SK-N-SH (cell line): ENCODE results near the gene BHLHA9. TPM values are rescaled to one million over a fixed set of nuclear protein-coding genes. Genes with fewer than 3 reads are reported as not detected.

Experiments used
- CTCF ChIA-PET: fragments of 300-600, 350-600 bp; formaldehyde crosslinking; extraction: SDS; loops from one replicate; lab custom pipeline; 2021; lab: Yijun Ruan, JAX
- POLR2A ChIA-PET: fragments of 350-600 bp; sonication (Branson Sonifier 250); formaldehyde crosslinking; extraction: SDS; loops from one replicate; lab custom pipeline; 2020; ENCODE audit warnings: antibody characterized with exemption, inconsistent platforms; lab: Yijun Ruan, JAX
- DNase-seq: peaks from one replicate; pipeline ENCODE4 v3.0.0; 2012
- H2AFZ ChIP-seq: fragments of 200-600 bp; sonication (generic); 2 replicates; pipeline ENCODE4 v1.8.1; 2016; ENCODE audit warnings: antibody characterized with exemption, mild to moderate bottlenecking, low read depth
- H3F3A ChIP-seq: fragments of 200-600 bp; sonication (generic); replicated peaks from 2 replicates; pipeline ENCODE3; 2016; ENCODE audit warnings: antibody characterized with exemption, mild to moderate bottlenecking; ENCODE audit not compliant: insufficient read depth
- H3K27ac ChIP-seq, 2 experiments: fragments of 200-500 bp in 1 of 2; fragments of 200-600 bp in 1 of 2; sonication (Bioruptor generic) in 1 of 2; sonication (generic), shearing (Covaris generic) in 1 of 2; 2 replicates each; pipeline versions ENCODE4 v1.5.1 to v1.6.1; 2014 to 2016; ENCODE audit warnings: low read depth in 2 of 2, inconsistent platforms in 1 of 2, low read length in 1 of 2, mild to moderate bottlenecking in 1 of 2, mixed read lengths in 1 of 2
- H3K27me3 ChIP-seq: fragments of 200-600 bp; sonication (generic), shearing (Covaris generic); 2 replicates; pipeline ENCODE4 v1.6.1; 2016; ENCODE audit warnings: mixed run types; ENCODE audit not compliant: insufficient read depth
- H3K36me3 ChIP-seq, 2 experiments: fragments of 200-500 bp in 1 of 2; fragments of 200-600 bp in 1 of 2; sonication (Bioruptor generic) in 1 of 2; sonication (generic) in 1 of 2; replicated peaks in 1 of 2; 2 replicates each; pipeline versions ENCODE3 to v1.5.1; 2014 to 2016; ENCODE audit warnings: low read length in 1 of 2, mild to moderate bottlenecking in 1 of 2; ENCODE audit not compliant: insufficient read depth in 2 of 2, control insufficient read depth in 1 of 2
- H3K4me1 ChIP-seq, 2 experiments: fragments of 200-500 bp in 1 of 2; fragments of 200-600 bp in 1 of 2; sonication (Bioruptor generic) in 1 of 2; sonication (generic), shearing (Covaris generic) in 1 of 2; 2 replicates each; pipeline versions ENCODE4 v1.5.1 to v1.6.1; 2014 to 2016; ENCODE audit warnings: low read depth in 1 of 2, low read length in 1 of 2, mixed run types in 1 of 2; ENCODE audit not compliant: insufficient read depth in 2 of 2, control insufficient read depth in 1 of 2
- H3K4me2 ChIP-seq: fragments of 200-600 bp; sonication (generic), shearing (Covaris generic); 2 replicates; pipeline ENCODE4 v1.6.1; 2017; ENCODE audit warnings: mixed run types
- H3K4me3 ChIP-seq, 2 experiments: fragments of 200-500 bp in 1 of 2; fragments of 200-600 bp in 1 of 2; sonication (Bioruptor generic) in 1 of 2; sonication (generic), shearing (Covaris generic) in 1 of 2; 2 replicates each; pipeline versions ENCODE4 v1.5.1 to v1.8.1; 2014 to 2016; ENCODE audit warnings: low read depth in 2 of 2, inconsistent platforms in 1 of 2, low read length in 1 of 2, mild to moderate bottlenecking in 1 of 2, mixed read lengths in 1 of 2, moderate library complexity in 1 of 2
- H3K79me2 ChIP-seq: fragments of 200-600 bp; sonication (generic); 2 replicates; pipeline ENCODE4 v1.8.1; 2017; ENCODE audit warnings: mild to moderate bottlenecking; ENCODE audit not compliant: insufficient read depth
- H3K9ac ChIP-seq: fragments of 200-600 bp; sonication (generic); 2 replicates; pipeline ENCODE4 v1.6.1; 2017; ENCODE audit warnings: mixed run types
- H3K9me2 ChIP-seq: fragments of 200-600 bp; sonication (generic); 2 replicates; pipeline ENCODE4 v1.6.1; 2017; ENCODE audit warnings: mixed run types
- H3K9me3 ChIP-seq: fragments of 200-600 bp; sonication (generic); 2 replicates; pipeline ENCODE4 v1.6.1; 2017; ENCODE audit warnings: mixed run types, mild to moderate bottlenecking, moderate library complexity
- H4K20me1 ChIP-seq: fragments of 200-600 bp; sonication (generic); 2 replicates; pipeline ENCODE4 v1.6.1; 2017; ENCODE audit warnings: mild to moderate bottlenecking, mixed run types; ENCODE audit not compliant: insufficient read depth
- CHD2 ChIP-seq: fragments of 150-350 bp; IDR thresholded peaks from 2 replicates; pipeline ENCODE4 v1.6.1; 2018; ENCODE audit warnings: low read length; ENCODE audit not compliant: partially characterized antibody
- ELF1 ChIP-seq: IDR thresholded peaks from 2 replicates; pipeline ENCODE4 v1.4.0; 2012
- EP300 ChIP-seq, 2 experiments: IDR thresholded peaks; 2 replicates each; pipeline versions ENCODE4 v1.4.0 to v1.6.1; 2012; ENCODE audit warnings: borderline replicate concordance in 1 of 2, low read depth in 1 of 2, low read length in 1 of 2
- FOXJ3 ChIP-seq: sonication (generic); formaldehyde crosslinking; IDR thresholded peaks from 2 replicates; pipeline ENCODE4 v1.5.1; 2020; ENCODE audit warnings: mild to moderate bottlenecking, missing genetic modification reagents
- JUND ChIP-seq: IDR thresholded peaks from 2 replicates; pipeline ENCODE4 v1.4.0; 2012
- RFX5 ChIP-seq: IDR thresholded peaks from 2 replicates; pipeline ENCODE4 v1.6.1; 2012; ENCODE audit warnings: mild to moderate bottlenecking, improper control_type of control experiment, low read length
- RXRA ChIP-seq: IDR thresholded peaks from 2 replicates; pipeline ENCODE4 v1.4.0; 2012; ENCODE audit warnings: low read depth, mild to moderate bottlenecking, borderline replicate concordance
- SMC3 ChIP-seq: IDR thresholded peaks from 2 replicates; pipeline ENCODE4 v1.6.1; 2012; ENCODE audit warnings: low read depth, low read length, improper control_type of control experiment
- TAF1 ChIP-seq: IDR thresholded peaks from 2 replicates; pipeline ENCODE4 v1.6.1; 2012; ENCODE audit warnings: low read depth, mild to moderate bottlenecking, low read length, moderate library complexity, borderline replicate concordance
- TCF12 ChIP-seq: IDR thresholded peaks from 2 replicates; pipeline ENCODE4 v1.4.0; 2012
- WGBS: methylation state at CpG from one replicate; pipeline ENCODE4 v1.1.6; 2017; ENCODE audit warnings: low lambda C conversion rate; 5-methylcytosine and 5-hydroxymethylcytosine counted together
- polyA plus RNA-seq, 3 experiments: library from polyadenylated mRNA; depleted of rRNA; stranded (reverse); fragments of >200 nt; gene quantifications; 2 replicates each; pipeline ENCODE4 v1.2.3, GENCODE V29; 2012
- TF ChIP-seq, protein P1 (sequence below): fragments of 150-350 bp; IDR thresholded peaks from 2 replicates; pipeline ENCODE4 v1.6.1; 2017; ENCODE audit warnings: antibody characterized with exemption, low read length, low read depth, borderline replicate concordance
- TF ChIP-seq, protein P2 (sequence below): IDR thresholded peaks from 2 replicates; pipeline ENCODE4; 2012
- TF ChIP-seq, protein P3 (sequence below): IDR thresholded peaks from 2 replicates; pipeline ENCODE4 v1.6.1; 2012; ENCODE audit warnings: mild to moderate bottlenecking, low read depth, low read length, moderate library complexity
- TF ChIP-seq, protein P4 (sequence below): IDR thresholded peaks from 2 replicates; pipeline ENCODE4 v1.4.0; 2012; ENCODE audit warnings: low read depth, borderline replicate concordance
- TF ChIP-seq, protein P5 (sequence below): fragments of 200-600 bp; sonication (generic); IDR thresholded peaks from 2 replicates; pipeline ENCODE4 v1.6.1; 2017; ENCODE audit warnings: antibody characterized with exemption, mild to moderate bottlenecking, moderate library complexity

Gene BHLHA9
- polyA plus RNA-seq, 1 of the 3 experiments (the other 2 are of a cell fraction): not detected

DNA sequence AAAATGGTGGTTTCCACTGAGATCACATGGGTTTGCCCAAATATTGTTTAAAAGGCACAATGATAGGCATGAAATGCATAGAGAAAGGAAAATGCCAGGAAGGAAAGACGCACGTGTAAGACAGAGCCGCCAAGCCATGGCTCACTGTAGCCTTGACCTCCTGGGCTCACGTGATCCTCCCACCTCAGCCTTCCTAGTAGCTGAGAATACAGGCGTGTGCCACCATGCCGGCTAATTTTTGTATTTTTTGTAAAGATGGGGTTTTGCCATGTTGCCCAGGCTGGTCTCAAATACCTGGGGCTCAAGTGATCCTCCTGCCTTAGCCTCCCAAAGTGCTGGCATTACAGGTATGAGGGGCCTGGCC lies 4.0 kb downstream of the BHLHA9 start:
- TF ChIP-seq FOXJ3 (CRISPR knock-in tag): no peak
- TF ChIP-seq TAF1: no peak
- TF ChIP-seq SMC3: no peak
- TF ChIP-seq TCF12: no peak
- TF ChIP-seq ELF1: no peak
- no peak for TF ChIP-seq RFX5
- TF ChIP-seq, protein P1, sequence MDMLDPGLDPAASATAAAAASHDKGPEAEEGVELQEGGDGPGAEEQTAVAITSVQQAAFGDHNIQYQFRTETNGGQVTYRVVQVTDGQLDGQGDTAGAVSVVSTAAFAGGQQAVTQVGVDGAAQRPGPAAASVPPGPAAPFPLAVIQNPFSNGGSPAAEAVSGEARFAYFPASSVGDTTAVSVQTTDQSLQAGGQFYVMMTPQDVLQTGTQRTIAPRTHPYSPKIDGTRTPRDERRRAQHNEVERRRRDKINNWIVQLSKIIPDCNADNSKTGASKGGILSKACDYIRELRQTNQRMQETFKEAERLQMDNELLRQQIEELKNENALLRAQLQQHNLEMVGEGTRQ: no peak
- TF ChIP-seq JUND: no peak
- TF ChIP-seq, protein P2, sequence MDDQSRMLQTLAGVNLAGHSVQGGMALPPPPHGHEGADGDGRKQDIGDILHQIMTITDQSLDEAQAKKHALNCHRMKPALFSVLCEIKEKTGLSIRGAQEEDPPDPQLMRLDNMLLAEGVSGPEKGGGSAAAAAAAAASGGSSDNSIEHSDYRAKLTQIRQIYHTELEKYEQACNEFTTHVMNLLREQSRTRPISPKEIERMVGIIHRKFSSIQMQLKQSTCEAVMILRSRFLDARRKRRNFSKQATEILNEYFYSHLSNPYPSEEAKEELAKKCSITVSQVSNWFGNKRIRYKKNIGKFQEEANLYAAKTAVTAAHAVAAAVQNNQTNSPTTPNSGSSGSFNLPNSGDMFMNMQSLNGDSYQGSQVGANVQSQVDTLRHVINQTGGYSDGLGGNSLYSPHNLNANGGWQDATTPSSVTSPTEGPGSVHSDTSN: no peak
- TF ChIP-seq, protein P3, sequence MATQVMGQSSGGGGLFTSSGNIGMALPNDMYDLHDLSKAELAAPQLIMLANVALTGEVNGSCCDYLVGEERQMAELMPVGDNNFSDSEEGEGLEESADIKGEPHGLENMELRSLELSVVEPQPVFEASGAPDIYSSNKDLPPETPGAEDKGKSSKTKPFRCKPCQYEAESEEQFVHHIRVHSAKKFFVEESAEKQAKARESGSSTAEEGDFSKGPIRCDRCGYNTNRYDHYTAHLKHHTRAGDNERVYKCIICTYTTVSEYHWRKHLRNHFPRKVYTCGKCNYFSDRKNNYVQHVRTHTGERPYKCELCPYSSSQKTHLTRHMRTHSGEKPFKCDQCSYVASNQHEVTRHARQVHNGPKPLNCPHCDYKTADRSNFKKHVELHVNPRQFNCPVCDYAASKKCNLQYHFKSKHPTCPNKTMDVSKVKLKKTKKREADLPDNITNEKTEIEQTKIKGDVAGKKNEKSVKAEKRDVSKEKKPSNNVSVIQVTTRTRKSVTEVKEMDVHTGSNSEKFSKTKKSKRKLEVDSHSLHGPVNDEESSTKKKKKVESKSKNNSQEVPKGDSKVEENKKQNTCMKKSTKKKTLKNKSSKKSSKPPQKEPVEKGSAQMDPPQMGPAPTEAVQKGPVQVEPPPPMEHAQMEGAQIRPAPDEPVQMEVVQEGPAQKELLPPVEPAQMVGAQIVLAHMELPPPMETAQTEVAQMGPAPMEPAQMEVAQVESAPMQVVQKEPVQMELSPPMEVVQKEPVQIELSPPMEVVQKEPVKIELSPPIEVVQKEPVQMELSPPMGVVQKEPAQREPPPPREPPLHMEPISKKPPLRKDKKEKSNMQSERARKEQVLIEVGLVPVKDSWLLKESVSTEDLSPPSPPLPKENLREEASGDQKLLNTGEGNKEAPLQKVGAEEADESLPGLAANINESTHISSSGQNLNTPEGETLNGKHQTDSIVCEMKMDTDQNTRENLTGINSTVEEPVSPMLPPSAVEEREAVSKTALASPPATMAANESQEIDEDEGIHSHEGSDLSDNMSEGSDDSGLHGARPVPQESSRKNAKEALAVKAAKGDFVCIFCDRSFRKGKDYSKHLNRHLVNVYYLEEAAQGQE: no peak
- TF ChIP-seq EP300 (IDR thresholded peaks at IDR 0.05; ENCODE audit: borderline replicate concordance in 1 of 2, low read depth in 1 of 2, low read length in 1 of 2): no peak
- no peak for TF ChIP-seq CHD2
- TF ChIP-seq, protein P4, sequence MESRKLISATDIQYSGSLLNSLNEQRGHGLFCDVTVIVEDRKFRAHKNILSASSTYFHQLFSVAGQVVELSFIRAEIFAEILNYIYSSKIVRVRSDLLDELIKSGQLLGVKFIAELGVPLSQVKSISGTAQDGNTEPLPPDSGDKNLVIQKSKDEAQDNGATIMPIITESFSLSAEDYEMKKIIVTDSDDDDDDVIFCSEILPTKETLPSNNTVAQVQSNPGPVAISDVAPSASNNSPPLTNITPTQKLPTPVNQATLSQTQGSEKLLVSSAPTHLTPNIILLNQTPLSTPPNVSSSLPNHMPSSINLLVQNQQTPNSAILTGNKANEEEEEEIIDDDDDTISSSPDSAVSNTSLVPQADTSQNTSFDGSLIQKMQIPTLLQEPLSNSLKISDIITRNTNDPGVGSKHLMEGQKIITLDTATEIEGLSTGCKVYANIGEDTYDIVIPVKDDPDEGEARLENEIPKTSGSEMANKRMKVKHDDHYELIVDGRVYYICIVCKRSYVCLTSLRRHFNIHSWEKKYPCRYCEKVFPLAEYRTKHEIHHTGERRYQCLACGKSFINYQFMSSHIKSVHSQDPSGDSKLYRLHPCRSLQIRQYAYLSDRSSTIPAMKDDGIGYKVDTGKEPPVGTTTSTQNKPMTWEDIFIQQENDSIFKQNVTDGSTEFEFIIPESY: no peak
- TF ChIP-seq RXRA: no peak
- TF ChIP-seq, protein P5, sequence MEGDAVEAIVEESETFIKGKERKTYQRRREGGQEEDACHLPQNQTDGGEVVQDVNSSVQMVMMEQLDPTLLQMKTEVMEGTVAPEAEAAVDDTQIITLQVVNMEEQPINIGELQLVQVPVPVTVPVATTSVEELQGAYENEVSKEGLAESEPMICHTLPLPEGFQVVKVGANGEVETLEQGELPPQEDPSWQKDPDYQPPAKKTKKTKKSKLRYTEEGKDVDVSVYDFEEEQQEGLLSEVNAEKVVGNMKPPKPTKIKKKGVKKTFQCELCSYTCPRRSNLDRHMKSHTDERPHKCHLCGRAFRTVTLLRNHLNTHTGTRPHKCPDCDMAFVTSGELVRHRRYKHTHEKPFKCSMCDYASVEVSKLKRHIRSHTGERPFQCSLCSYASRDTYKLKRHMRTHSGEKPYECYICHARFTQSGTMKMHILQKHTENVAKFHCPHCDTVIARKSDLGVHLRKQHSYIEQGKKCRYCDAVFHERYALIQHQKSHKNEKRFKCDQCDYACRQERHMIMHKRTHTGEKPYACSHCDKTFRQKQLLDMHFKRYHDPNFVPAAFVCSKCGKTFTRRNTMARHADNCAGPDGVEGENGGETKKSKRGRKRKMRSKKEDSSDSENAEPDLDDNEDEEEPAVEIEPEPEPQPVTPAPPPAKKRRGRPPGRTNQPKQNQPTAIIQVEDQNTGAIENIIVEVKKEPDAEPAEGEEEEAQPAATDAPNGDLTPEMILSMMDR: no peak
- no peaks in the 10 kb centered on the region for H3K9me2 ChIP-seq
- H3K4me2 ChIP-seq: no peak overlapping the region
- H3K4me1 ChIP-seq: no peaks in the 10 kb centered on the region
- peaks cover 28% of the 10 kb centered on the region for H3K27me3 ChIP-seq
- no peak overlapping the region for H3K4me3 ChIP-seq
- no peaks in the 10 kb centered on the region for H3K36me3 ChIP-seq
- ChIA-PET CTCF (interaction anchor here (0.8 to 3.5 kb wide), 3 partner anchors 14 to 300 kb away, joined by 3 to 16 read pairs (median 3); no protein-coding TSS in a partner anchor), POLR2A (no interaction called here)
- 83% methylated on average over 6 of the region's 6 CpGs for WGBS
- H4K20me1 ChIP-seq: no peaks in the 10 kb centered on the region
- no peaks in the 10 kb centered on the region for H3K9me3 ChIP-seq
- H3K9ac ChIP-seq: no peak overlapping the region
- H3K27ac ChIP-seq: no peak overlapping the region
- no peaks in the 10 kb centered on the region for H3K79me2 ChIP-seq
- no peak overlapping the region for H2AFZ ChIP-seq
- H3F3A ChIP-seq: peaks cover under 1% of the 10 kb centered on the region
- DNase-seq: no peak
